Measurements from ENCODE around the gene CBLN2. TPM values are rescaled to one million over a fixed set of nuclear protein-coding genes. Genes with fewer than 3 reads are reported as not detected.

The CBLN2 gene
- total RNA-seq, 4 donors from 2014 or later: 0.45 to 0.46 TPM; not detected in 2

DNA sequence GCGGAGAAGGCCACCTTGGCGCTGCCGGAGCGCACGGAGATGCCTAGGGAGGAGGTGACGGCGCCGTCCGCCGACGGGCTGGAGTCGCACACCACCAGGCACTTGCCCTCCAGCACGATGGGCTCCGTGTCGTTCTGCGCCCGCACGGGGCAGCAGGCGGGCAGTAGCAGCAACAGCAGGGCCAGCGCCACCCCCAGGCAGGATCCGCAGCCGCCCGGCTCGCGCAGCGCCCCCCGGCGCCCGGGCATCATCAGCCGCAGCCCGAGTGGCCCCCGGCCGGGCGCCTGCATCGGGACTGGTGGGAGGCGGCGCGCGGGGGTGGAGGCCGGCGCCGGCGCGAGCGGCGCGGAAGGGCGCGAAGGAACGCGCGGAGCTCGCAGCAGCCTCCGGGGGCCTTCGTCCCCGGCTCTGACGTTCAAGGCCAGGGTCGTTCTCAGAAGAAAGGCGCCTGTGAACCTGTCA lies 2.2 kb downstream of the CBLN2 start:
- H3K4me3 ChIP-seq (ENCODE audit: low read depth, poor library complexity, severe bottlenecking): no peak overlapping the region
- intact Hi-C loops (cut with DNase I; ENCODE audit: low total_unique reads): no loop called here
- DNase-seq (ENCODE audit: low spot score in 2 of 2): no peak
- 0 to 33% methylated on average over 1 of the region's 59 CpGs for WGBS, 2 donors
- no peak for TF ChIP-seq POLR2A (IDR thresholded peaks at IDR 0.05)
- TF ChIP-seq, protein P1, sequence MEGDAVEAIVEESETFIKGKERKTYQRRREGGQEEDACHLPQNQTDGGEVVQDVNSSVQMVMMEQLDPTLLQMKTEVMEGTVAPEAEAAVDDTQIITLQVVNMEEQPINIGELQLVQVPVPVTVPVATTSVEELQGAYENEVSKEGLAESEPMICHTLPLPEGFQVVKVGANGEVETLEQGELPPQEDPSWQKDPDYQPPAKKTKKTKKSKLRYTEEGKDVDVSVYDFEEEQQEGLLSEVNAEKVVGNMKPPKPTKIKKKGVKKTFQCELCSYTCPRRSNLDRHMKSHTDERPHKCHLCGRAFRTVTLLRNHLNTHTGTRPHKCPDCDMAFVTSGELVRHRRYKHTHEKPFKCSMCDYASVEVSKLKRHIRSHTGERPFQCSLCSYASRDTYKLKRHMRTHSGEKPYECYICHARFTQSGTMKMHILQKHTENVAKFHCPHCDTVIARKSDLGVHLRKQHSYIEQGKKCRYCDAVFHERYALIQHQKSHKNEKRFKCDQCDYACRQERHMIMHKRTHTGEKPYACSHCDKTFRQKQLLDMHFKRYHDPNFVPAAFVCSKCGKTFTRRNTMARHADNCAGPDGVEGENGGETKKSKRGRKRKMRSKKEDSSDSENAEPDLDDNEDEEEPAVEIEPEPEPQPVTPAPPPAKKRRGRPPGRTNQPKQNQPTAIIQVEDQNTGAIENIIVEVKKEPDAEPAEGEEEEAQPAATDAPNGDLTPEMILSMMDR (IDR thresholded peaks at IDR 0.05): no peak

GRCh38 chr18:72539901-72540300 lies 4.2 kb downstream of the CBLN2 start:
- 59 to 71% methylated on average over 5 of the region's 5 CpGs for WGBS, 2 donors
- no peak for DNase-seq (ENCODE audit: low spot score in 2 of 2)
- no peak overlapping the region for H3K4me3 ChIP-seq (ENCODE audit: low read depth, poor library complexity, severe bottlenecking)
- no peak for TF ChIP-seq POLR2A (IDR thresholded peaks at IDR 0.05)
- TF ChIP-seq, protein P1 (IDR thresholded peaks at IDR 0.05): no peak
- intact Hi-C loops (cut with DNase I; ENCODE audit: low total_unique reads): no loop called here

- no peak for TF ChIP-seq POLR2A (IDR thresholded peaks at IDR 0.05)
- TF ChIP-seq, protein P1 (IDR thresholded peaks at IDR 0.05): no peak
- 42 to 43% methylated on average over 1 of the region's 1 CpG for WGBS, 2 donors
- no peak overlapping the region for H3K4me3 ChIP-seq (ENCODE audit: low read depth, poor library complexity, severe bottlenecking)
- no peak for DNase-seq (ENCODE audit: low spot score in 2 of 2)
- intact Hi-C loops (cut with DNase I; ENCODE audit: low total_unique reads): no loop called here
These were observed 13.5 kb downstream of the CBLN2 start for GRCh38 chr18:72530622-72531021.

DNA sequence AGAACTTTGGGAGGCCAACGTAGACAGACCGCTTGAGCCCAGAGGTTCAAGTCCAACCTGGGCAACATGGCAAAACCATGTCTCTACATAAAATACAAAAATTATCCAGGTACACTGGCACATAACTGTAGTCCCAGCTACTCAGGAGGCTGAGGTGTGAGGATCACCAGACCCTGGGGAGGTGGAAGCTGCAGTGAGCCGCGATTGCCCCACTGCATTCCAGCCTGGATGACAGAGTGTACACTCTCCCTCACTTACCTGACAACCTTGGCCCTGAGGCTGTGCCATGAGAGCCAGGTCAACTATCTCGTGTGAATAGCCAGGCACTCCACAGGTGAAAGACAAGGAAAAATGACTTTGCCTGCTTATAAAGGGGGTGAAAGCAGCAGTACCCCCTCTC lies 39.3 kb downstream of the CBLN2 start:
- no peak overlapping the region for H3K4me3 ChIP-seq (ENCODE audit: low read depth, poor library complexity, severe bottlenecking)
- intact Hi-C loops (cut with DNase I; ENCODE audit: low total_unique reads): no loop called here
- DNase-seq (ENCODE audit: low spot score in 2 of 2): no peak
- TF ChIP-seq POLR2A (IDR thresholded peaks at IDR 0.05): no peak
- TF ChIP-seq, protein P1 (IDR thresholded peaks at IDR 0.05): no peak
- 88 to 90% methylated on average over 5 of the region's 5 CpGs for WGBS, 2 donors

- no peak for DNase-seq (ENCODE audit: low spot score in 2 of 2)
- 87 to 89% methylated on average over 17 of the region's 19 CpGs for WGBS, 2 donors
- intact Hi-C loops (cut with DNase I; ENCODE audit: low total_unique reads): no loop called here
- TF ChIP-seq, protein P1 (IDR thresholded peaks at IDR 0.05): no peak
- TF ChIP-seq POLR2A (IDR thresholded peaks at IDR 0.05): no peak
- H3K4me3 ChIP-seq (ENCODE audit: low read depth, poor library complexity, severe bottlenecking): no peak overlapping the region
These were observed 41.3 kb downstream of the CBLN2 start for GRCh38 chr18:72502671-72503431.
